HepG2 (cell line): ENCODE measurements around the gene SLC35G2. TPM values are rescaled to one million over a fixed set of nuclear protein-coding genes. Genes with fewer than 3 reads are reported as not detected.

Experiments
- ATAC-seq: fragments of 200-7000 bp; cut with Tn5 transposase; 3 replicates; pipeline ENCODE4 v1.9.1; 2020; ENCODE audit warnings: mild to moderate bottlenecking, moderate library complexity
- BruUV-seq: library from RNA; stranded (reverse); fragments of 400-500 nt; replicated peaks from 2 replicates; lab custom pipeline; 2021; lab: Mats Ljungman, UMichigan
- CTCF ChIA-PET: fragments of 300-600 bp; formaldehyde crosslinking; extraction: SDS; loops from one replicate; lab custom pipeline; 2021; ENCODE audit warnings: low total read pairs, inconsistent platforms, low intra/inter-chr PET ratio; lab: Yijun Ruan, JAX
- POLR2A ChIA-PET: fragments of 350-600 bp; sonication (Branson Sonifier 250); formaldehyde crosslinking; loops from one replicate; lab custom pipeline; 2020; ENCODE audit warnings: antibody characterized with exemption, inconsistent platforms; lab: Yijun Ruan, JAX
- DNase-seq: peaks from one replicate; pipeline ENCODE4 v3.0.0-alpha.2; 2015; ENCODE audit warnings: low spot score
- FAIRE-seq: peaks from 3 replicates; lab custom pipeline; 2011; peaks lifted over from hg19 to GRCh38; lab: Jason Lieb, UNC
- H2AFZ ChIP-seq: one replicate; pipeline ENCODE4 v1.6.1; 2011; ENCODE audit warnings: low read length, inconsistent platforms
- H3K27ac ChIP-seq: fragments of 300-600 bp; 3 replicates; pipeline ENCODE4 v1.8.0; 2011; ENCODE audit warnings: mixed run types, mild to moderate bottlenecking, mixed read lengths, low read length, inconsistent platforms; ENCODE audit not compliant: insufficient read depth; ENCODE audit errors: extremely low read length
- H3K27me3 ChIP-seq, 2 experiments: fragments of 200-600 bp in 1 of 2; 2 replicates in 1 of 2; 3 replicates in 1 of 2; pipeline versions ENCODE4 v1.6.0 to v1.8.0; 2011; ENCODE audit warnings: low read length in 2 of 2, mild to moderate bottlenecking in 2 of 2, moderate library complexity in 2 of 2, inconsistent platforms in 1 of 2; ENCODE audit not compliant: insufficient read depth in 2 of 2, control insufficient read depth in 1 of 2
- H3K36me3 ChIP-seq, 2 experiments: fragments of 200-600 bp in 1 of 2; replicated peaks in 1 of 2; 2 replicates in 1 of 2; 3 replicates in 1 of 2; pipeline versions ENCODE4 v1.5.1 to v1.8.0; 2011; ENCODE audit warnings: low read length in 2 of 2, inconsistent platforms in 1 of 2; ENCODE audit not compliant: insufficient read depth in 2 of 2, control insufficient read depth in 1 of 2
- H3K4me1 ChIP-seq: 2 replicates; pipeline ENCODE4 v1.5.1; 2012; ENCODE audit warnings: low read length, inconsistent platforms; ENCODE audit not compliant: insufficient read depth
- H3K4me2 ChIP-seq: 2 replicates; pipeline ENCODE4 v1.6.0; 2011; ENCODE audit warnings: low read depth, low read length, inconsistent platforms
- H3K4me3 ChIP-seq, 3 experiments: fragments of 200-600 bp in 1 of 3; sonication (generic), shearing (Covaris generic) in 1 of 3; replicated peaks in 1 of 3; 2 replicates each; pipeline ENCODE4 v1.5.1; 2011 to 2016; ENCODE audit warnings: low read length in 3 of 3, inconsistent platforms in 2 of 3, low read depth in 2 of 3, mild to moderate bottlenecking in 2 of 3, control low read depth in 1 of 3, mixed read lengths in 1 of 3; ENCODE audit not compliant: insufficient read depth in 1 of 3
- H3K79me2 ChIP-seq: one replicate; pipeline ENCODE4 v1.6.1; 2011; ENCODE audit warnings: low read length, inconsistent platforms; ENCODE audit not compliant: insufficient read depth
- H3K9ac ChIP-seq: 2 replicates; pipeline ENCODE4 v1.6.0; 2011; ENCODE audit warnings: mild to moderate bottlenecking, low read depth, low read length, inconsistent platforms; ENCODE audit not compliant: insufficient read depth
- H3K9me3 ChIP-seq: 2 replicates; pipeline ENCODE4 v1.5.1; 2012; ENCODE audit warnings: mild to moderate bottlenecking, low read length
- H4K20me1 ChIP-seq: 2 replicates; pipeline ENCODE4 v1.6.0; 2011; ENCODE audit warnings: inconsistent platforms, mild to moderate bottlenecking, low read length, moderate library complexity; ENCODE audit not compliant: insufficient read depth
- BCL6 ChIP-seq: IDR thresholded peaks from 2 replicates; pipeline ENCODE4 v1.6.1; 2016; ENCODE audit warnings: missing genetic modification reagents, missing compliant biosample characterization
- CENPX ChIP-seq: sonication (generic); formaldehyde crosslinking; IDR thresholded peaks from 2 replicates; pipeline ENCODE4 v1.9.0; 2021; ENCODE audit warnings: mild to moderate bottlenecking, missing genetic modification reagents, moderate library complexity
- HDAC1 ChIP-seq: sonication (generic); formaldehyde crosslinking; IDR thresholded peaks from 2 replicates; pipeline ENCODE4 v1.5.1; 2020; ENCODE audit warnings: mild to moderate bottlenecking, missing genetic modification reagents
- KLF12 ChIP-seq: sonication (generic); formaldehyde crosslinking; IDR thresholded peaks from 2 replicates; pipeline ENCODE4 v1.4.0; 2020; ENCODE audit warnings: missing genetic modification reagents, borderline replicate concordance
- NFATC3 ChIP-seq: sonication (generic); formaldehyde crosslinking; IDR thresholded peaks from 2 replicates; pipeline ENCODE4 v1.5.1; 2020; ENCODE audit warnings: mild to moderate bottlenecking, missing genetic modification reagents
- RAD51 ChIP-seq: fragments of 450-650 bp; IDR thresholded peaks from 2 replicates; pipeline ENCODE4 v1.6.1; 2016; ENCODE audit warnings: borderline replicate concordance
- SRF ChIP-seq: IDR thresholded peaks from 2 replicates; pipeline ENCODE4 v1.6.1; 2011; ENCODE audit warnings: mild to moderate bottlenecking, low read depth, low read length, moderate library complexity
- THAP11 ChIP-seq: IDR thresholded peaks from 2 replicates; pipeline ENCODE4 v1.6.1; 2016; ENCODE audit warnings: missing biosample characterization, missing genetic modification reagents
- ZNF207 ChIP-seq: fragments of 450-650 bp; IDR thresholded peaks from 2 replicates; pipeline ENCODE4 v1.6.1; 2016; ENCODE audit warnings: antibody characterized with exemption, borderline replicate concordance
- ZNF33A ChIP-seq: sonication (generic); formaldehyde crosslinking; IDR thresholded peaks from 2 replicates; pipeline ENCODE4 v1.5.1; 2020; ENCODE audit warnings: missing genetic modification reagents, mild to moderate bottlenecking, moderate library complexity, borderline replicate concordance
- ZNF350 ChIP-seq: sonication (generic); formaldehyde crosslinking; IDR thresholded peaks from 2 replicates; pipeline ENCODE4 v1.4.0; 2020; ENCODE audit warnings: mild to moderate bottlenecking, low read depth, missing genetic modification reagents, borderline replicate concordance
- ZNF749 ChIP-seq: sonication (generic); formaldehyde crosslinking; IDR thresholded peaks from 2 replicates; pipeline ENCODE4 v1.8.0; 2022; ENCODE audit warnings: mild to moderate bottlenecking, missing genetic modification reagents, moderate library complexity, borderline replicate concordance
- WGBS: methylation state at CpG from one replicate; pipeline ENCODE4 v1.1.6; 2017; ENCODE audit warnings: low lambda C conversion rate; 5-methylcytosine and 5-hydroxymethylcytosine counted together
- in situ Hi-C: cut with HindIII; loops from 2 replicates; pipeline ENCODE4 v1.10.0; 2017; ENCODE audit warnings: low pct_unique_long_range_greater_than_20kb; ENCODE audit not compliant: extremely low pct_ligation_motif_present
- intact Hi-C: fragments of 100-400 bp; cut with micrococcal nuclease; formaldehyde crosslinking; loops from one replicate; pipeline ENCODE4 v1.10.0; 2022; ENCODE audit not compliant: unreplicated experiment
- polyA plus RNA-seq, 8 experiments: library from polyadenylated mRNA; depleted of rRNA in 3 of 8; stranded (reverse) in 7 of 8; unstranded in 1 of 8; fragments of >200 nt; fragmentation: Illumina TruSeq in 4 of 8; extraction: Trizol in 4 of 8; gene quantifications; 2 replicates each; pipeline versions ENCODE4 v1.2.1 to v1.2.3, GENCODE V29; 2011 to 2016; ENCODE audit warnings: low read depth in 4 of 8, missing spikeins in 1 of 8, mixed read lengths in 1 of 8; ENCODE audit not compliant: insufficient read depth in 1 of 8
- total RNA-seq, 5 experiments: library from RNA; depleted of rRNA; stranded (reverse); fragments of >200 nt; fragmentation: Illumina TruSeq; extraction: Trizol; gene quantifications; 2 replicates each; pipeline ENCODE4 v1.2.3, GENCODE V29; 2016; ENCODE audit warnings: low read depth in 1 of 5
- TF ChIP-seq, protein P1 (sequence below): sonication (generic); formaldehyde crosslinking; IDR thresholded peaks from 2 replicates; pipeline ENCODE4 v1.4.0; 2020; ENCODE audit warnings: mild to moderate bottlenecking, missing genetic modification reagents
- TF ChIP-seq, protein P2 (sequence below): sonication (generic); formaldehyde crosslinking; conservative IDR thresholded peaks from 2 replicates; pipeline ENCODE4 v1.8.0; 2022; ENCODE audit warnings: missing genetic modification reagents

Gene SLC35G2
- total and polyA plus RNA-seq, 2 of the 13 experiments (the other 11 are each of a cell fraction or from before 2014, with no cell fraction given): 7.6 to 10.3 TPM

DNA sequence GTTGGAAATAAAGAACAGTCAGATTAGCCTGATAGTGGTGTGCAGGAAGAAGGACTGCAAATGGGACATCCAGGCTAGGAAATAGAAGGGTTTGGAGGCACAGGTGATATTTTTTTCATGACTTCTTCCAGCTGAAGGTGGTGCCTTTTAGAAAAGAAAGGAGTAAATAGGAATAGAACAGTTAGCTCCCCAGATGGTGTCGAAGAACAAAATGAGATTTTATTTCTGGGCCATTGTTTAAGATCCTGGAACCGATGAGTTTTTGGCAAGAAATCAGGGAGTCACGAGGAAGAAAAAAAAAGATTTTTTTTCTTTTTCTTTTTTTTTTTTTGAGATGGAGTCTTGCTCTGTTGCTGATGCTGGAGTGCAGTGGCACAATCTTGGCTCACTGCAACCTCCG is 33.3 kb downstream of the SLC35G2 start:
- BruUV-seq: no TSS peak
- FAIRE-seq: no peak

DNA sequence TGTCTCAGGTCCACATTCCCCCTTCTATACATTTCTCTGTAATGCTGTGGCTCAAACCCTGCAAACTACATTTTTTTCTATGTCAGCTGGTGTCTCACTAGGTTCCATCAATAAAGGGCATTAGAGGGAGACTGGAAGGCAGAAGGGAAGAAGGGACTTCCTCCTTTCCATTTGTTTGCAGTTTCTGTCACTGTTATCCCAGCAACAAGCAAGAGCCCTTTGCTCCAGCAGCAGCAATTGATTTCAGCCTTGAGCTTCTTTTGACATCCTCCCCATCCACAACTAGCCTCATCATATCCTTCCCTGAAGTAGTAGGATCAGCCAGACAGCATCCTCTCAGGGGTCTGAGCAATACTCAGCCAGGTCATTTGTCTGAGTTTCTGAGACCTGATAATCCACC is 37.7 kb downstream of the SLC35G2 start:
- intact Hi-C loops (no loop called here), in situ Hi-C loops (no loop called here)
- Histone ChIP-seq H3K9me3 (no peaks in the 10 kb centered on the region), H3K36me3 (peaks cover 0 to 7% of the 10 kb centered on the region in 2 experiments; a peak in 4 of 5 replicates), H3K9ac (no peak overlapping the region), H2AFZ (no peak overlapping the region), H3K79me2 (peaks cover 15% of the 10 kb centered on the region), H3K27ac (no peak overlapping the region), H3K4me2 (no peak overlapping the region), H3K4me3 (no peak overlapping the region), H3K4me1 (peaks cover 14% of the 10 kb centered on the region), H3K27me3 (no peaks in the 10 kb centered on the region; a peak in 1 of 5 replicates), H4K20me1 (no peaks in the 10 kb centered on the region)
- ChIA-PET CTCF (no interaction called here), POLR2A (no interaction called here)
- DNase-seq (no peak), ATAC-seq (no peak), FAIRE-seq (no peak)
- BruUV-seq: no TSS peak
- TF ChIP-seq KLF12 (CRISPR knock-in tag) (no peak), THAP11 (CRISPR knock-in tag) (no peak), ZNF749 (CRISPR knock-in tag) (no peak), BCL6 (CRISPR knock-in tag) (no peak), NFATC3 (no peak), CENPX (no peak), ZNF207 (no peak), HDAC1 (CRISPR knock-in tag) (no peak), ZNF350 (CRISPR knock-in tag) (no peak), RAD51 (no peak)
- TF ChIP-seq, protein P1, sequence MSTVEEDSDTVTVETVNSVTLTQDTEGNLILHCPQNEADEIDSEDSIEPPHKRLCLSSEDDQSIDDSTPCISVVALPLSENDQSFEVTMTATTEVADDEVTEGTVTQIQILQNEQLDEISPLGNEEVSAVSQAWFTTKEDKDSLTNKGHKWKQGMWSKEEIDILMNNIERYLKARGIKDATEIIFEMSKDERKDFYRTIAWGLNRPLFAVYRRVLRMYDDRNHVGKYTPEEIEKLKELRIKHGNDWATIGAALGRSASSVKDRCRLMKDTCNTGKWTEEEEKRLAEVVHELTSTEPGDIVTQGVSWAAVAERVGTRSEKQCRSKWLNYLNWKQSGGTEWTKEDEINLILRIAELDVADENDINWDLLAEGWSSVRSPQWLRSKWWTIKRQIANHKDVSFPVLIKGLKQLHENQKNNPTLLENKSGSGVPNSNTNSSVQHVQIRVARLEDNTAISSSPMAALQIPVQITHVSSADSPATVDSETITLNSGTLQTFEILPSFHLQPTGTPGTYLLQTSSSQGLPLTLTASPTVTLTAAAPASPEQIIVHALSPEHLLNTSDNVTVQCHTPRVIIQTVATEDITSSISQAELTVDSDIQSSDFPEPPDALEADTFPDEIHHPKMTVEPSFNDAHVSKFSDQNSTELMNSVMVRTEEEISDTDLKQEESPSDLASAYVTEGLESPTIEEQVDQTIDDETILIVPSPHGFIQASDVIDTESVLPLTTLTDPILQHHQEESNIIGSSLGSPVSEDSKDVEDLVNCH: no peak
- TF ChIP-seq, protein P2, sequence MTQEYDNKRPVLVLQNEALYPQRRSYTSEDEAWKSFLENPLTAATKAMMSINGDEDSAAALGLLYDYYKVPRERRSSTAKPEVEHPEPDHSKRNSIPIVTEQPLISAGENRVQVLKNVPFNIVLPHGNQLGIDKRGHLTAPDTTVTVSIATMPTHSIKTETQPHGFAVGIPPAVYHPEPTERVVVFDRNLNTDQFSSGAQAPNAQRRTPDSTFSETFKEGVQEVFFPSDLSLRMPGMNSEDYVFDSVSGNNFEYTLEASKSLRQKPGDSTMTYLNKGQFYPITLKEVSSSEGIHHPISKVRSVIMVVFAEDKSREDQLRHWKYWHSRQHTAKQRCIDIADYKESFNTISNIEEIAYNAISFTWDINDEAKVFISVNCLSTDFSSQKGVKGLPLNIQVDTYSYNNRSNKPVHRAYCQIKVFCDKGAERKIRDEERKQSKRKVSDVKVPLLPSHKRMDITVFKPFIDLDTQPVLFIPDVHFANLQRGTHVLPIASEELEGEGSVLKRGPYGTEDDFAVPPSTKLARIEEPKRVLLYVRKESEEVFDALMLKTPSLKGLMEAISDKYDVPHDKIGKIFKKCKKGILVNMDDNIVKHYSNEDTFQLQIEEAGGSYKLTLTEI (CRISPR knock-in tag): no peak

More for the DNA sequence above, 33.3 kb downstream of the SLC35G2 start:
- Histone ChIP-seq H4K20me1 (no peaks in the 10 kb centered on the region), H3K4me2 (no peak overlapping the region), H3K9me3 (no peaks in the 10 kb centered on the region), H3K79me2 (peaks cover 5% of the 10 kb centered on the region)
- CTCF ChIA-PET: no interaction called here
- intact Hi-C loops: no loop called here
- DNase-seq: no peak
- TF ChIP-seq SRF (no peak), ZNF33A (CRISPR knock-in tag) (no peak)
- TF ChIP-seq, all 625 proteins: peak for 0
- Histone ChIP-seq H3K36me3 (peaks cover 0 to 7% of the 10 kb centered on the region in 2 experiments; a peak in 4 of 5 replicates), H3K27me3 (no peaks in the 10 kb centered on the region), H3K4me1 (no peaks in the 10 kb centered on the region), H3K9ac (no peak overlapping the region), H2AFZ (no peak overlapping the region), H3K4me3 (no peak overlapping the region), H3K27ac (no peak overlapping the region)
- POLR2A ChIA-PET: interaction anchor here (3.5 kb wide), 1 partner anchor 9 kb away, joined by 16 read pairs; the partner anchor contains the start of gene NCK1
- no peak for ATAC-seq
- WGBS: 96% methylated on average over 4 of the region's 4 CpGs
- in situ Hi-C loops: no loop called here
